Effector memory CD8-positive, alpha-beta T cell (primary cell): ENCODE measurements around the gene CDC42BPB.

Source experiments
- ATAC-seq: fragments of 150-1000 bp; cut with Tn5 transposase; replicated peaks from 2 replicates; pipeline ENCODE4 v1.10.0; 2021; ENCODE audit warnings: mild to moderate bottlenecking, moderate library complexity
- DNase-seq, 3 experiments: peaks; one replicate each; pipeline ENCODE4 v3.0.0; 2021
- H3K27ac Mint-ChIP-seq, 2 donors: one replicate each; pipeline ENCODE4 v1.8.0; 2022; ENCODE audit warnings: mild to moderate bottlenecking in 2 of 2, mixed read lengths in 2 of 2, moderate library complexity in 2 of 2
- H3K27me3 Mint-ChIP-seq, 2 donors: one replicate each; pipeline ENCODE4 v1.8.0; 2022; ENCODE audit warnings: mixed read lengths in 2 of 2
- H3K36me3 Mint-ChIP-seq: one replicate; pipeline ENCODE4 v1.8.0; 2022; ENCODE audit warnings: mild to moderate bottlenecking, moderate library complexity, mixed read lengths; ENCODE audit not compliant: insufficient read depth
- H3K4me1 Mint-ChIP-seq, 2 donors: one replicate each; pipeline ENCODE4 v1.8.0; 2022; ENCODE audit warnings: low read depth in 2 of 2, mixed read lengths in 2 of 2
- H3K4me3 Mint-ChIP-seq, 2 donors: one replicate each; pipeline ENCODE4 v1.8.0; 2022; ENCODE audit warnings: mild to moderate bottlenecking in 2 of 2, mixed read lengths in 2 of 2, moderate library complexity in 2 of 2
- H3K9me3 Mint-ChIP-seq, 2 donors: one replicate each; pipeline ENCODE4 v1.8.0; 2022; ENCODE audit warnings: mixed read lengths in 2 of 2

The CDC42BPB gene

GRCh38 chr14:103099081-103099732, 41.9 kb upstream of the CDC42BPB start:
- H3K4me3 Mint-ChIP-seq: no peak overlapping the region
- DNase-seq: no peak
- H3K9me3 Mint-ChIP-seq: no peaks in the 10 kb centered on the region
- H3K27ac Mint-ChIP-seq: no peak overlapping the region
- H3K36me3 Mint-ChIP-seq: peaks cover under 1% of the 10 kb centered on the region
- peaks cover 0 to 11% of the 10 kb centered on the region in 2 donors for H3K4me1 Mint-ChIP-seq
- no peak for ATAC-seq
- peaks cover 32 to 60% of the 10 kb centered on the region in 2 donors for H3K27me3 Mint-ChIP-seq

- Mint-ChIP-seq H3K4me1 (peaks cover 0 to 8% of the 10 kb centered on the region in 2 donors), H3K9me3 (no peaks in the 10 kb centered on the region), H3K36me3 (peaks cover 3% of the 10 kb centered on the region), H3K4me3 (no peak overlapping the region), H3K27me3 (peaks cover 28 to 53% of the 10 kb centered on the region in 2 donors), H3K27ac (no peak overlapping the region)
- no peak for ATAC-seq
- DNase-seq: no peak
Measured at GRCh38 chr14:103097994-103098957, 40.9 kb upstream of the CDC42BPB start.

- DNase-seq (no peak), ATAC-seq (no peak)
- no peak overlapping the region for H3K4me3 Mint-ChIP-seq
- H3K27me3 Mint-ChIP-seq: peaks cover 23 to 44% of the 10 kb centered on the region in 2 donors
- peaks cover 0 to 8% of the 10 kb centered on the region in 2 donors for H3K4me1 Mint-ChIP-seq
- peaks cover 3% of the 10 kb centered on the region for H3K36me3 Mint-ChIP-seq
- H3K9me3 Mint-ChIP-seq: no peaks in the 10 kb centered on the region
- no peak overlapping the region for H3K27ac Mint-ChIP-seq
Measured at GRCh38 chr14:103097244-103097993, 40.1 kb upstream of the CDC42BPB start.

- peaks cover 3% of the 10 kb centered on the region for H3K36me3 Mint-ChIP-seq
- DNase-seq: no peak
- peaks cover 0 to 7% of the 10 kb centered on the region in 2 donors for H3K4me1 Mint-ChIP-seq
- ATAC-seq: no peak
- no peak overlapping the region for H3K4me3 Mint-ChIP-seq
- no peaks in the 10 kb centered on the region for H3K9me3 Mint-ChIP-seq
- peaks cover 21 to 35% of the 10 kb centered on the region in 2 donors for H3K27me3 Mint-ChIP-seq
- no peak overlapping the region for H3K27ac Mint-ChIP-seq
Measured at GRCh38 chr14:103096387-103096786, 39.0 kb upstream of the CDC42BPB start.

GRCh38 chr14:103095210-103095778, 37.9 kb upstream of the CDC42BPB start:
- H3K4me1 Mint-ChIP-seq: peaks cover 4 to 9% of the 10 kb centered on the region in 2 donors
- DNase-seq (no peak), ATAC-seq (no peak)
- H3K27ac Mint-ChIP-seq: no peak overlapping the region
- H3K36me3 Mint-ChIP-seq: peaks cover 3% of the 10 kb centered on the region
- no peaks in the 10 kb centered on the region for H3K9me3 Mint-ChIP-seq
- H3K4me3 Mint-ChIP-seq: no peak overlapping the region
- H3K27me3 Mint-ChIP-seq: peaks cover 15 to 24% of the 10 kb centered on the region in 2 donors

GRCh38 chr14:103094406-103095209, 37.3 kb upstream of the CDC42BPB start, which contains the start of gene EXOC3L4:
TSS of gene EXOC3L4 (plus strand) at chr14:103094725. CDS start at chr14:103100220, 5,495 bp downstream.
- H3K4me3 Mint-ChIP-seq: no peak within 1 kb of the TSS
- H3K9me3 Mint-ChIP-seq: no peaks in the 10 kb centered on the region
- no peak within 1 kb of the TSS for H3K27ac Mint-ChIP-seq
- peaks cover 3% of the 10 kb centered on the region for H3K36me3 Mint-ChIP-seq
- DNase-seq (no peak), ATAC-seq (no peak)
- peaks cover 4 to 9% of the 10 kb centered on the region in 2 donors for H3K4me1 Mint-ChIP-seq
- H3K27me3 Mint-ChIP-seq: peaks cover 15 to 20% of the 10 kb centered on the region in 2 donors

GRCh38 chr14:103093856-103094405, 36.6 kb upstream of the CDC42BPB start:
- H3K4me1 Mint-ChIP-seq: peaks cover 4 to 9% of the 10 kb centered on the region in 2 donors
- H3K4me3 Mint-ChIP-seq: no peak overlapping the region
- DNase-seq: no peak
- H3K27me3 Mint-ChIP-seq: peaks cover 15 to 20% of the 10 kb centered on the region in 2 donors
- ATAC-seq: no peak
- H3K27ac Mint-ChIP-seq: no peak overlapping the region
- no peaks in the 10 kb centered on the region for H3K9me3 Mint-ChIP-seq
- peaks cover 3% of the 10 kb centered on the region for H3K36me3 Mint-ChIP-seq

- H3K4me1 Mint-ChIP-seq: peaks cover 4 to 9% of the 10 kb centered on the region in 2 donors
- H3K36me3 Mint-ChIP-seq: peaks cover 3% of the 10 kb centered on the region
- H3K27ac Mint-ChIP-seq: no peak overlapping the region
- peaks cover 9 to 17% of the 10 kb centered on the region in 2 donors for H3K27me3 Mint-ChIP-seq
- H3K4me3 Mint-ChIP-seq: peak overlapping the region; percentile 37 to 61
- ATAC-seq (no peak), DNase-seq (no peak)
- no peaks in the 10 kb centered on the region for H3K9me3 Mint-ChIP-seq
Measured at GRCh38 chr14:103091883-103092222, 34.5 kb upstream of the CDC42BPB start.

GRCh38 chr14:103091041-103091882, 33.9 kb upstream of the CDC42BPB start:
- peak overlapping the region; percentile 74 to 77 for H3K4me3 Mint-ChIP-seq
- ATAC-seq: peak; percentile 89
- H3K36me3 Mint-ChIP-seq: peaks cover 3% of the 10 kb centered on the region
- no peak overlapping the region for H3K27ac Mint-ChIP-seq
- H3K27me3 Mint-ChIP-seq: peaks cover 7 to 16% of the 10 kb centered on the region in 2 donors
- H3K9me3 Mint-ChIP-seq: no peaks in the 10 kb centered on the region
- peak; percentile 69 to 76 (median 69) for DNase-seq
- peaks cover 4 to 7% of the 10 kb centered on the region in 2 donors for H3K4me1 Mint-ChIP-seq

- Mint-ChIP-seq H3K9me3 (no peaks in the 10 kb centered on the region), H3K27ac (no peak overlapping the region), H3K27me3 (peaks cover 7 to 15% of the 10 kb centered on the region in 2 donors), H3K4me3 (peak overlapping the region; percentile 74 to 77), H3K36me3 (peaks cover 3% of the 10 kb centered on the region), H3K4me1 (peaks cover 4 to 6% of the 10 kb centered on the region in 2 donors)
- DNase-seq (no peak), ATAC-seq (no peak)
Measured at GRCh38 chr14:103090481-103091020, 33.2 kb upstream of the CDC42BPB start.
